ENCODE results near the gene MYO18A.
A peak's percentile ranks its signal among the peaks of the same experiment; 100 is the strongest.

The MYO18A gene

GRCh38 chr17:29212094-29212631 is 32.0 kb upstream of the MYO18A start:
- Histone ChIP-seq H3K27ac (ENCODE audit: extremely low read depth, low read depth, low read length) (no peak overlapping the region), H3K4me1 (ENCODE audit: control insufficient read depth, insufficient read depth, low read length) (no peaks in the 10 kb centered on the region), H3K4me3 (ENCODE audit: low read depth, low read length) (no peak overlapping the region), H3K36me3 (ENCODE audit: control insufficient read depth in 2 of 2, insufficient read depth in 1 of 2, low read length in 2 of 2) (no peaks in the 10 kb centered on the region), H3K9me3 (ENCODE audit: control insufficient read depth, insufficient read depth, low read depth, low read length) (no peaks in the 10 kb centered on the region)
- ChIA-PET POLR2A (no interaction called here), CTCF (interaction anchor here (0.7 to 12.0 kb wide), 12 partner anchors 7 to 95 kb away, joined by 3 to 235 read pairs (median 4); partner anchors contain the start of gene MYO18A)
- TF ChIP-seq IKZF3 (tag by site-specific recombination; IDR thresholded peaks at IDR 0.05) (no peak), ZNF768 (tag by site-specific recombination; IDR thresholded peaks at IDR 0.05) (peak; percentile 99), ZBTB11 (tag by site-specific recombination; conservative IDR thresholded peaks at IDR 0.05; ENCODE audit: low read depth) (no peak)

DNA sequence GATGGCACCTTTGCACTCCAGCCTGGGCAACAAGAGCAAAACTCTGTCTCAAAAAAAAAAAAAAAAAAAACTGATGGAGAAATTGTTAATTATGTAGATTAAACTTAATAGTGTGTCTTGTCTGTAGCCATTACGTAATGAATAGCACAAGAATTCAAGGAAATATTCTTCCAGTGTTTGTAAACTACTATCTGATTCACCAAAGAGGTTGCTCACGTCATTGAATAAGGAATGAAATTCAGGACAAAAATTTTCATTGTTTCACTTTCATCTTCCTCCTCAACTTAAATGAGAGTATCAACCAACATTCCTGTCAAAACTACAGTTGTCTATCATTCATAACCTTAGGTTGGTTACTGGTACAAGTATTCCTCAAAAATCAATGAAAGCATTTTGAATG is 30.7 kb upstream of the MYO18A start:
- Histone ChIP-seq H3K4me3 (ENCODE audit: low read depth, low read length) (no peak overlapping the region), H3K27ac (ENCODE audit: extremely low read depth, low read depth, low read length) (no peak overlapping the region), H3K9me3 (ENCODE audit: control insufficient read depth, insufficient read depth, low read depth, low read length) (no peaks in the 10 kb centered on the region), H3K4me1 (ENCODE audit: control insufficient read depth, insufficient read depth, low read length) (no peaks in the 10 kb centered on the region), H3K36me3 (ENCODE audit: control insufficient read depth in 2 of 2, insufficient read depth in 1 of 2, low read length in 2 of 2) (no peaks in the 10 kb centered on the region)
- CTCF ChIA-PET = interaction anchor here (1.1 to 12.0 kb wide), 6 partner anchors 7 to 94 kb away, joined by 4 to 235 read pairs (median 10); partner anchors contain the start of gene MYO18A
- POLR2A ChIA-PET = no interaction called here
- TF ChIP-seq ZBTB20 (tag by site-specific recombination; IDR thresholded peaks at IDR 0.05) = no peak
- no peak for TF ChIP-seq TSHZ1 (tag by site-specific recombination; IDR thresholded peaks at IDR 0.05; ENCODE audit: borderline replicate concordance)
- TF ChIP-seq, protein P1, sequence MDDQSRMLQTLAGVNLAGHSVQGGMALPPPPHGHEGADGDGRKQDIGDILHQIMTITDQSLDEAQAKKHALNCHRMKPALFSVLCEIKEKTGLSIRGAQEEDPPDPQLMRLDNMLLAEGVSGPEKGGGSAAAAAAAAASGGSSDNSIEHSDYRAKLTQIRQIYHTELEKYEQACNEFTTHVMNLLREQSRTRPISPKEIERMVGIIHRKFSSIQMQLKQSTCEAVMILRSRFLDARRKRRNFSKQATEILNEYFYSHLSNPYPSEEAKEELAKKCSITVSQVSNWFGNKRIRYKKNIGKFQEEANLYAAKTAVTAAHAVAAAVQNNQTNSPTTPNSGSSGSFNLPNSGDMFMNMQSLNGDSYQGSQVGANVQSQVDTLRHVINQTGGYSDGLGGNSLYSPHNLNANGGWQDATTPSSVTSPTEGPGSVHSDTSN (CRISPR knock-in tag; IDR thresholded peaks at IDR 0.05) = no peak
- TF ChIP-seq ZNF157 (tag by site-specific recombination; IDR thresholded peaks at IDR 0.05) = no peak
- TF ChIP-seq ZBTB48 (tag by site-specific recombination; IDR thresholded peaks at IDR 0.05) = no peak
- no peak for TF ChIP-seq ZNF350 (tag by site-specific recombination; IDR thresholded peaks at IDR 0.05)
- TF ChIP-seq, protein P2, sequence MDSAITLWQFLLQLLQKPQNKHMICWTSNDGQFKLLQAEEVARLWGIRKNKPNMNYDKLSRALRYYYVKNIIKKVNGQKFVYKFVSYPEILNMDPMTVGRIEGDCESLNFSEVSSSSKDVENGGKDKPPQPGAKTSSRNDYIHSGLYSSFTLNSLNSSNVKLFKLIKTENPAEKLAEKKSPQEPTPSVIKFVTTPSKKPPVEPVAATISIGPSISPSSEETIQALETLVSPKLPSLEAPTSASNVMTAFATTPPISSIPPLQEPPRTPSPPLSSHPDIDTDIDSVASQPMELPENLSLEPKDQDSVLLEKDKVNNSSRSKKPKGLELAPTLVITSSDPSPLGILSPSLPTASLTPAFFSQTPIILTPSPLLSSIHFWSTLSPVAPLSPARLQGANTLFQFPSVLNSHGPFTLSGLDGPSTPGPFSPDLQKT (IDR thresholded peaks at IDR 0.05; ENCODE audit: borderline replicate concordance, low read depth, low read length) = no peak
- no peak for TF ChIP-seq ZNF677 (tag by site-specific recombination; IDR thresholded peaks at IDR 0.05)
- no peak for TF ChIP-seq ZNF843 (tag by site-specific recombination; IDR thresholded peaks at IDR 0.05)
- TF ChIP-seq ZNF791 (tag by site-specific recombination; IDR thresholded peaks at IDR 0.05) = no peak
- no peak for TF ChIP-seq ZNF555 (tag by site-specific recombination; conservative IDR thresholded peaks at IDR 0.05)

Measured in HEK293 (cell line).